H9 (cell line): ENCODE results near the gene ACAP1. TPM values are rescaled to one million over a fixed set of nuclear protein-coding genes. Genes with fewer than 3 reads are reported as not detected.

Experiments
- DNase-seq: peaks from one replicate; pipeline ENCODE4 v3.0.0-alpha.2; 2017
- H2AFZ ChIP-seq: one replicate; pipeline ENCODE4 v1.6.1; 2013; ENCODE audit warnings: mild to moderate bottlenecking, low read length, control low read depth, moderate library complexity
- H2AK5ac ChIP-seq: 2 replicates; pipeline ENCODE4 v1.6.1; 2013; ENCODE audit warnings: low read length, control low read depth, mixed read lengths; ENCODE audit not compliant: insufficient read length
- H2BK120ac ChIP-seq: one replicate; pipeline ENCODE4 v1.6.1; 2013; ENCODE audit warnings: low read depth, mild to moderate bottlenecking, low read length, control low read depth, inconsistent platforms; ENCODE audit not compliant: poor library complexity, severe bottlenecking
- H2BK12ac ChIP-seq: 2 replicates; pipeline ENCODE4 v1.6.1; 2013; ENCODE audit warnings: low read length, control low read depth, mixed read lengths, low read depth; ENCODE audit not compliant: insufficient read length
- H2BK15ac ChIP-seq: 2 replicates; pipeline ENCODE4 v1.6.1; 2013; ENCODE audit warnings: low read depth, low read length, control low read depth
- H2BK20ac ChIP-seq: one replicate; pipeline ENCODE4 v1.6.1; 2013; ENCODE audit warnings: low read depth, mild to moderate bottlenecking, low read length, control low read depth, inconsistent platforms; ENCODE audit not compliant: poor library complexity, severe bottlenecking
- H2BK5ac ChIP-seq: 2 replicates; pipeline ENCODE4 v1.6.1; 2013; ENCODE audit warnings: low read length, control low read depth, mixed read lengths; ENCODE audit not compliant: insufficient read length
- H3K14ac ChIP-seq: 2 replicates; pipeline ENCODE4 v1.6.1; 2013; ENCODE audit warnings: low read length, control low read depth; ENCODE audit not compliant: insufficient read depth
- H3K18ac ChIP-seq: 2 replicates; pipeline ENCODE4 v1.6.1; 2013; ENCODE audit warnings: low read depth, mild to moderate bottlenecking, mixed read lengths, low read length, control low read depth; ENCODE audit not compliant: insufficient read length
- H3K23ac ChIP-seq: 2 replicates; pipeline ENCODE4 v1.6.1; 2013; ENCODE audit warnings: low read length, control low read depth, mixed read lengths, low read depth; ENCODE audit not compliant: insufficient read length
- H3K23me2 ChIP-seq: 2 replicates; pipeline ENCODE4 v1.6.1; 2013; ENCODE audit warnings: low read depth, mild to moderate bottlenecking, mixed read lengths, low read length, control low read depth; ENCODE audit not compliant: insufficient read length, poor library complexity, severe bottlenecking
- H3K27ac ChIP-seq: 2 replicates; pipeline ENCODE4 v1.5.1; 2013; ENCODE audit warnings: low read length, control low read depth, mixed read lengths, low read depth; ENCODE audit not compliant: insufficient read length
- H3K27me3 ChIP-seq: 2 replicates; pipeline ENCODE4 v1.6.1; 2013; ENCODE audit warnings: low read length, control low read depth, inconsistent platforms; ENCODE audit not compliant: insufficient read depth
- H3K4ac ChIP-seq: 2 replicates; pipeline ENCODE4 v1.6.1; 2013; ENCODE audit warnings: low read depth, mild to moderate bottlenecking, control low read depth, inconsistent platforms, low read length, moderate library complexity
- H3K4me1 ChIP-seq: 2 replicates; pipeline ENCODE4 v1.6.1; 2013; ENCODE audit warnings: low read length, control low read depth, inconsistent platforms; ENCODE audit not compliant: insufficient read depth
- H3K4me2 ChIP-seq: 2 replicates; pipeline ENCODE4 v1.6.1; 2013; ENCODE audit warnings: low read length, control low read depth, mixed read lengths; ENCODE audit not compliant: insufficient read length, insufficient read depth
- H3K56ac ChIP-seq: 2 replicates; pipeline ENCODE4 v1.6.1; 2013; ENCODE audit warnings: low read depth, mild to moderate bottlenecking, mixed read lengths, low read length, control low read depth; ENCODE audit not compliant: insufficient read length
- H3K79me1 ChIP-seq: 2 replicates; pipeline ENCODE4 v1.6.1; 2013; ENCODE audit warnings: low read depth, mild to moderate bottlenecking, moderate library complexity, low read length, control low read depth, inconsistent platforms; ENCODE audit not compliant: insufficient read depth, poor library complexity, severe bottlenecking
- H3K79me2 ChIP-seq: 2 replicates; pipeline ENCODE4 v1.6.1; 2013; ENCODE audit warnings: low read length, control low read depth, inconsistent platforms; ENCODE audit not compliant: insufficient read depth
- H3K9ac ChIP-seq: 2 replicates; pipeline ENCODE4 v1.6.1; 2013; ENCODE audit warnings: low read length, control low read depth, mixed read lengths; ENCODE audit not compliant: insufficient read length; ENCODE audit errors: extremely low read depth
- H3K9me3 ChIP-seq: one replicate; pipeline ENCODE4 v1.6.1; 2013; ENCODE audit warnings: low read depth, low read length, inconsistent platforms; ENCODE audit not compliant: control insufficient read depth
- H3T11ph ChIP-seq: one replicate; pipeline ENCODE4 v1.6.1; 2013; ENCODE audit warnings: mild to moderate bottlenecking, low read length, control low read depth, inconsistent platforms
- H4K20me1 ChIP-seq: one replicate; pipeline ENCODE4 v1.6.1; 2013; ENCODE audit not compliant: control insufficient read depth, insufficient read length, insufficient read depth
- H4K5ac ChIP-seq: 2 replicates; pipeline ENCODE4 v1.6.1; 2013; ENCODE audit warnings: low read depth, mild to moderate bottlenecking, mixed read lengths, low read length, control low read depth; ENCODE audit not compliant: insufficient read length
- H4K8ac ChIP-seq: replicated peaks from 2 replicates; pipeline ENCODE4 v1.6.1; 2013; ENCODE audit warnings: low read length, control low read depth, mixed read lengths, low read depth; ENCODE audit not compliant: insufficient read length
- H4K91ac ChIP-seq: 2 replicates; pipeline ENCODE4 v1.6.1; 2013; ENCODE audit warnings: low read depth, mild to moderate bottlenecking, moderate library complexity, mixed read lengths, low read length, control low read depth; ENCODE audit not compliant: insufficient read length
- H3K27ac Mint-ChIP-seq, 3 experiments: 2 replicates in 2 of 3; 3 replicates in 1 of 3; pipeline ENCODE4 v1.8.0; 2020 to 2021; ENCODE audit warnings: mixed read lengths in 3 of 3, mild to moderate bottlenecking in 1 of 3, moderate library complexity in 1 of 3
- H3K27me3 Mint-ChIP-seq: 2 replicates; pipeline ENCODE4 v1.8.0; 2021; ENCODE audit warnings: low read depth, mild to moderate bottlenecking, moderate library complexity, mixed read lengths
- H3K36me3 Mint-ChIP-seq, 3 experiments: 2 replicates in 2 of 3; 3 replicates in 1 of 3; pipeline ENCODE4 v1.8.0; 2020 to 2021; ENCODE audit warnings: low read depth in 3 of 3, mixed read lengths in 3 of 3; ENCODE audit not compliant: insufficient read depth in 1 of 3
- H3K4me1 Mint-ChIP-seq, 2 experiments: 2 replicates each; pipeline ENCODE4 v1.8.0; 2020; ENCODE audit warnings: mixed read lengths in 2 of 2
- H3K4me3 Mint-ChIP-seq, 2 experiments: 2 replicates in 1 of 2; 3 replicates in 1 of 2; pipeline ENCODE4 v1.8.0; 2020 to 2021; ENCODE audit warnings: mild to moderate bottlenecking in 2 of 2, mixed read lengths in 2 of 2, moderate library complexity in 1 of 2
- H3K9me3 Mint-ChIP-seq, 2 experiments: 2 replicates in 1 of 2; 3 replicates in 1 of 2; pipeline ENCODE4 v1.8.0; 2020; ENCODE audit warnings: mild to moderate bottlenecking in 2 of 2, mixed read lengths in 2 of 2, moderate library complexity in 1 of 2
- CTCF ChIP-seq: fragments of 200-600 bp; sonication (generic); conservative IDR thresholded peaks from 3 replicates; pipeline ENCODE4 v1.8.0; 2021; ENCODE audit warnings: antibody characterized with exemption, mild to moderate bottlenecking
- WGBS: extraction: QIAGEN DNeasy Blood & Tissue Kit; methylation state at CpG from one replicate; pipeline ENCODE4 v1.1.7; 2013; ENCODE audit warnings: missing lambda C conversion rate, low lambda C conversion rate, mixed read lengths; ENCODE audit not compliant: insufficient read length; ENCODE audit errors: extremely low coverage; 5-methylcytosine and 5-hydroxymethylcytosine counted together
- total RNA-seq: library from RNA; stranded (reverse); gene quantifications from 2 replicates; pipeline ENCODE4 v1.2.1, GENCODE V29; 2021

The ACAP1 gene
- total RNA-seq, 1 experiment from 2014 or later, result 18.2 TPM

- H2BK5ac ChIP-seq, result no peak overlapping the region
- no peak overlapping the region for H2BK15ac ChIP-seq
- no peak for TF ChIP-seq CTCF
- Mint-ChIP-seq H3K4me1 (peaks cover 21 to 25% of the 10 kb centered on the region in 2 experiments), H3K4me3 (peak overlapping the region; percentile 54 to 63), H3K27ac (peak overlapping the region in 2 of 3 experiments; percentile 31 to 83; a peak in 4 of 7 replicates), H3K27me3 (peaks cover 37% of the 10 kb centered on the region), H3K36me3 (peaks cover 7 to 32% (median 31%) of the 10 kb centered on the region in 3 experiments; a peak in 6 of 7 replicates), H3K9me3 (0 out of 5 replicates have a peak, but pooled peaks cover 0 to under 1% of the 10 kb centered on the region in 2 experiments)
- 0 out of 2 replicates have a peak overlapping the region, but pooled peaks have one; percentile 22 for H3K14ac ChIP-seq
- H3T11ph ChIP-seq, result no peak overlapping the region
- H2AFZ ChIP-seq, result no peak overlapping the region
- H3K27me3 ChIP-seq, result peaks cover 11% of the 10 kb centered on the region; the same call in 1 of the 2 replicates
- WGBS, result no CpG with 5 or more reads among the region's 23 CpGs
- H2BK120ac ChIP-seq, result no peak overlapping the region
- H4K20me1 ChIP-seq, result no peaks in the 10 kb centered on the region
- no peak overlapping the region for H3K4ac ChIP-seq
- no peak overlapping the region for H4K91ac ChIP-seq
- H2BK12ac ChIP-seq, result no peak overlapping the region
- H3K18ac ChIP-seq, result no peak overlapping the region
- peaks cover 17% of the 10 kb centered on the region for H3K23me2 ChIP-seq
- H3K23ac ChIP-seq, result no peak overlapping the region
- peak overlapping the region; percentile 57 for H3K4me2 ChIP-seq
- H2AK5ac ChIP-seq, result no peak overlapping the region
- H3K56ac ChIP-seq, result no peak overlapping the region
- no peak overlapping the region for H3K9ac ChIP-seq
- H4K8ac ChIP-seq, result no peak overlapping the region
- no peaks in the 10 kb centered on the region for H3K79me2 ChIP-seq
- H3K27ac ChIP-seq, result no peak overlapping the region
- DNase-seq, result no peak
- no peaks in the 10 kb centered on the region for H3K79me1 ChIP-seq
- no peak overlapping the region for H2BK20ac ChIP-seq
- no peaks in the 10 kb centered on the region for H3K9me3 ChIP-seq
- H4K5ac ChIP-seq, result no peak overlapping the region
- no peaks in the 10 kb centered on the region for H3K4me1 ChIP-seq
These were observed 48.3 kb downstream of the ACAP1 start for GRCh38 chr17:7384489-7385081.
